GM21447 (cell line): ENCODE results near the gene SH3RF3.

ENCODE experiments used
- ATAC-seq: cut with Tn5 transposase; IDR thresholded peaks from one replicate; pipeline ENCODE4 v1.9.1; 2021; ENCODE audit not compliant: unreplicated experiment

SH3RF3 gene

GRCh38 chr2:109383505-109384307, 254.7 kb downstream of the SH3RF3 start:
- ATAC-seq: no peak

- no peak for ATAC-seq
Measured at GRCh38 chr2:109384308-109385271, 255.6 kb downstream of the SH3RF3 start.

GRCh38 chr2:109385506-109385905, 256.5 kb downstream of the SH3RF3 start:
- no peak for ATAC-seq

- no peak for ATAC-seq
Measured at GRCh38 chr2:109386004-109386695, 257.1 kb downstream of the SH3RF3 start.

GRCh38 chr2:109387221-109387735, 258.3 kb downstream of the SH3RF3 start:
- no peak for ATAC-seq

- ATAC-seq: no peak
Measured at GRCh38 chr2:109387778-109388469, 258.9 kb downstream of the SH3RF3 start.

- no peak for ATAC-seq
Measured at GRCh38 chr2:109391243-109391642, 262.2 kb downstream of the SH3RF3 start.

GRCh38 chr2:109392140-109392539, 263.1 kb downstream of the SH3RF3 start:
- ATAC-seq: no peak

- no peak for ATAC-seq
Measured at GRCh38 chr2:109392816-109393661, 264.0 kb downstream of the SH3RF3 start.

- ATAC-seq: no peak
Measured at GRCh38 chr2:109393662-109393972, 264.6 kb downstream of the SH3RF3 start.

GRCh38 chr2:109395494-109396201, 266.6 kb downstream of the SH3RF3 start:
- ATAC-seq: no peak

GRCh38 chr2:109396202-109397180, 267.5 kb downstream of the SH3RF3 start:
- ATAC-seq: no peak

GRCh38 chr2:109397893-109398292, 268.9 kb downstream of the SH3RF3 start:
- no peak for ATAC-seq

GRCh38 chr2:109398366-109399015, 269.5 kb downstream of the SH3RF3 start:
- no peak for ATAC-seq

- ATAC-seq: no peak
Measured at GRCh38 chr2:109399066-109399465, 270.1 kb downstream of the SH3RF3 start.

- no peak for ATAC-seq
Measured at GRCh38 chr2:109400102-109400501, 271.1 kb downstream of the SH3RF3 start.

GRCh38 chr2:109401370-109401769, 272.4 kb downstream of the SH3RF3 start:
- ATAC-seq: no peak
